Loucy (cell line): Measurements from ENCODE around the gene TGM3.

ENCODE experiments used
- EZH2phosphoT487 ChIP-seq: fragments of 200-600 bp; IDR thresholded peaks from 2 replicates; pipeline ENCODE4 v1.6.1; 2018; ENCODE audit warnings: antibody characterized with exemption, mild to moderate bottlenecking, moderate library complexity, borderline replicate concordance
- TF ChIP-seq, protein P1 (sequence below): fragments of 200-600 bp; sonication (generic); conservative IDR thresholded peaks from 2 replicates; pipeline ENCODE4 v1.5.1; 2014; ENCODE audit warnings: mild to moderate bottlenecking, antibody characterized with exemption, low read length

DNA sequence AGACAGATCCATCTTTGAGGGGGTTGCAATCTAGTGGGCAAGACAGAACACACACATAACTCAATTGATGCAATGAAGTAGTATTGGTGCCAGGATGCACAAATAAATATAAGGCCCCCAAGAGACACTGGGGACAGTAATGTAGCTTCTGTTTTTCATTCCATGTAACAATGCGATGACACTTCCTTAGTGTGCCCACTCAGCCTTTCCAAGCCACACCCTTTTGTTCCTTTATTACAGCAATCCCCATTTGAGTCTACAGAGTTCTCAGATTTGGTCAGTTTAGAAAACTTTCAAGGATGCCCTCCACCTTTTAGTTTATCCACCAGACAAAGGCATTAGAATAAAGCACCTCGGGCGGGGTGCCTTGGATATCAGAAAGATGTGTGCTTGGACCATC is 15.5 kb downstream of the TGM3 start:
- TF ChIP-seq, protein P1, sequence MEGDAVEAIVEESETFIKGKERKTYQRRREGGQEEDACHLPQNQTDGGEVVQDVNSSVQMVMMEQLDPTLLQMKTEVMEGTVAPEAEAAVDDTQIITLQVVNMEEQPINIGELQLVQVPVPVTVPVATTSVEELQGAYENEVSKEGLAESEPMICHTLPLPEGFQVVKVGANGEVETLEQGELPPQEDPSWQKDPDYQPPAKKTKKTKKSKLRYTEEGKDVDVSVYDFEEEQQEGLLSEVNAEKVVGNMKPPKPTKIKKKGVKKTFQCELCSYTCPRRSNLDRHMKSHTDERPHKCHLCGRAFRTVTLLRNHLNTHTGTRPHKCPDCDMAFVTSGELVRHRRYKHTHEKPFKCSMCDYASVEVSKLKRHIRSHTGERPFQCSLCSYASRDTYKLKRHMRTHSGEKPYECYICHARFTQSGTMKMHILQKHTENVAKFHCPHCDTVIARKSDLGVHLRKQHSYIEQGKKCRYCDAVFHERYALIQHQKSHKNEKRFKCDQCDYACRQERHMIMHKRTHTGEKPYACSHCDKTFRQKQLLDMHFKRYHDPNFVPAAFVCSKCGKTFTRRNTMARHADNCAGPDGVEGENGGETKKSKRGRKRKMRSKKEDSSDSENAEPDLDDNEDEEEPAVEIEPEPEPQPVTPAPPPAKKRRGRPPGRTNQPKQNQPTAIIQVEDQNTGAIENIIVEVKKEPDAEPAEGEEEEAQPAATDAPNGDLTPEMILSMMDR, result no peak
- no peak for TF ChIP-seq EZH2phosphoT487
